Ramos (cell line): ENCODE measurements around the gene VCL.
"Not testable (repeated sequence)": the region's sequence is repeated elsewhere in the genome, so short reads cannot be mapped to it uniquely, and the experiment has no call there.

Experiments
- in situ Hi-C: fragments of 300-500 bp; cut with MboI; formaldehyde crosslinking; loops from one replicate; pipeline ENCODE4 v1.14.3; 2022; ENCODE audit warnings: low sequenced_read_pairs; ENCODE audit not compliant: unreplicated experiment

Gene VCL

DNA sequence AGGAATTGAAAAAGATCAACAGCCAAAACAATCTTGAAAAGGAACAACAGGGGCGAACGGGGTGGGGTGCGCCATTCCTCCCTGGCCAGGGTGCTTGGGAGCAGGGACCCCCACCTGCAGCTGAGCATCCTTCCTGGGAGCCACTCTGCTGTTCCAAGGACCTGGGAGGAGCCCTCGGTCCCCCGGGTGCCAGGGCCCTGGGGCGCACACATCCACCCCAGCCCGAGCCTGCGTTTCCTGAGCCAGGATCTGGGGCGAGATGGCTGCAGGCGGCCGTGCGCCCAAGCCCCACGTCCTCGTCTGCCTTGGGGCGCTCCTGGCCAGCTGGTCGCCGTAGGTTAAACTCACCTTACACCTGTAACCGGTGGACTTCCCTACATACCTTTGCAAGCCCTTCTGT lies 142.1 kb downstream of the VCL start:
- in situ Hi-C loops, result no loop called here

- in situ Hi-C loops, result no loop called here
Observed at GRCh38 chr10:74140553-74140952, 142.6 kb downstream of the VCL start.

GRCh38 chr10:74145133-74145532 lies 147.2 kb downstream of the VCL start:
- in situ Hi-C loops, result no loop called here

GRCh38 chr10:74146980-74147379 lies 149.1 kb downstream of the VCL start:
- in situ Hi-C loops, result not testable (repeated sequence)

DNA sequence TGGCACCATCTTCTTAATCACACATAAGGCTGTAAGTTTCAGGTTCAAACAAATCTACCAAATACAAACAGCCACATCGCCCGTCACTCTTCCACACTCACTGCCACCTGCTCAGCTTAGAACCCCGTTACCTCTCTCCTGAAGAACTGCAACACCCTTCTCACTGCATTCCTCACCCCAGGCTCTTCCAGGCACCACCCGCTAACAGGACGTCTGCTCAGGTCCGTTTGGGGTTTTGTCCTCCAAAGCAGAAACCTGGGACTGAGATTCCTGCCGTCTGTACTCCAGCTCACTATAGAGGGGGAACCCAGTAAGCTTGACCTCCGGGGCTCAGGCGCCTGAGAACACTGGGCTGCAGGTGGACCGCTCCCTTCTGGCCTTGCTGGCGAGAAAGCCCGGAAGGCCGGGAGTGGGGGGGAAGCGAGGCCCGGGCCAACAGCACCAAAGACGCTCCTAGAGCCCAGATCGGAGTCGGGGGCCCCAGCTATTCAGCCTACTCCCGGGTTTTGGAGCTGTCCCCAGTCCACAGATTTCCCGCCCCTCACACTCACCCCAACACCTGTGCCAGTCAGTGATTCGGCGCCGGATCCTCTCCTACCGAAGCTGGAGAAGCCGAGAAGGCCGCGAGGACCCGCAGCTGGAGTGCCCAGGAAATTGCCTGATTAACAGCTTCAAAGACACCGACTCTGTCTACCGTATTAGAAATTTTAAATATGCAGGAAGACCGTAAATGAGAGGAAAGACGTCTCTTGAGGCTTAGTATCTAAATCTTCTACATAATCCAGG lies 152.5 kb downstream of the VCL start, which contains the start of gene AP3M1:
AP3M1 (minus strand) TSS at position 625 of the 786 bp plus-strand sequence. CDS start 12,449 bp downstream, outside the sequence.
- in situ Hi-C loops, result no loop called here

- in situ Hi-C loops, result no loop called here
Observed at GRCh38 chr10:74150990-74151878, 153.3 kb downstream of the VCL start, which contains the start of gene ADK. TSS of gene ADK (plus strand) at chr10:74151221. CDS start at chr10:74151279, 58 bp downstream.

GRCh38 chr10:74151879-74152722 lies 154.2 kb downstream of the VCL start:
- in situ Hi-C loops, result no loop called here

DNA sequence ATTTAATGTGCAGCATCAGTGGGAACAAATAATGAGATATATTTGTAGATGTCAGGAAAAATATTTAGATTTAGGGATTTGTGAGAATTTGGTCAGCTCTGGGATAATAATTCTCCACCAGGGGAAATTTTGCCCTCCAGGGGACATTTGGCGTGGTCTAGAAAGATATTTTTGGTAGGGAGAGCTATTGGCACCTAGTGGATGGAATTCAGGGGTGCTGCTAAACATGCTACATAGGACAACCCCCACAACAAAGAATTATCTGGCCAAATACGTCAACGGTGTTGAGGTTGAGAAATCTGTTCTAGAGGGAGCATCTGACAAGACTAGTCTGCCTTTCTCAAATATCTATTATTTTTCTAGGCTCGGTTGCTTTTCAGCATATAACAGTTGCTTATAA lies 155.2 kb downstream of the VCL start:
- in situ Hi-C loops, result no loop called here

- in situ Hi-C loops, result no loop called here
Observed at GRCh38 chr10:74153676-74154075, 155.8 kb downstream of the VCL start.

- in situ Hi-C loops, result no loop called here
Observed at GRCh38 chr10:74156919-74157289, 159.0 kb downstream of the VCL start.

DNA sequence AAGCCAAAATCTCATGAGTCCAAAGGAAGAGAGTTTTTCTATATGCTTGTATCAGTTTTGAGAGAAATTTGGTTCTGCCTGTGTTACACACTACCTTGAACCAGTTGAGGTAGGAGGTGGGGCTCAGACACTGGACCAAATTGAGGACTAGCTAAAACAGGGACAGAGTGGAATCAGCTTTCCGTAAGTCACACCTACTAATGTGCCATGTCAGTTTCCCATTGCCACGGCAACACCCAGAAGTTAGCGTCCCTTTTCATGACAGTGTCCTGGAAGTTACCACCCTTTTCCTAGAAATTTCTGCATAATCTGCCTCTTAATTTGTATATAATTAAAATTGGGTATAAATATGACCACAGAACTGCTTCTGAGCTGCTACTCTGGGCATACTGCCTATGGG lies 162.1 kb downstream of the VCL start:
- in situ Hi-C loops, result no loop called here

DNA sequence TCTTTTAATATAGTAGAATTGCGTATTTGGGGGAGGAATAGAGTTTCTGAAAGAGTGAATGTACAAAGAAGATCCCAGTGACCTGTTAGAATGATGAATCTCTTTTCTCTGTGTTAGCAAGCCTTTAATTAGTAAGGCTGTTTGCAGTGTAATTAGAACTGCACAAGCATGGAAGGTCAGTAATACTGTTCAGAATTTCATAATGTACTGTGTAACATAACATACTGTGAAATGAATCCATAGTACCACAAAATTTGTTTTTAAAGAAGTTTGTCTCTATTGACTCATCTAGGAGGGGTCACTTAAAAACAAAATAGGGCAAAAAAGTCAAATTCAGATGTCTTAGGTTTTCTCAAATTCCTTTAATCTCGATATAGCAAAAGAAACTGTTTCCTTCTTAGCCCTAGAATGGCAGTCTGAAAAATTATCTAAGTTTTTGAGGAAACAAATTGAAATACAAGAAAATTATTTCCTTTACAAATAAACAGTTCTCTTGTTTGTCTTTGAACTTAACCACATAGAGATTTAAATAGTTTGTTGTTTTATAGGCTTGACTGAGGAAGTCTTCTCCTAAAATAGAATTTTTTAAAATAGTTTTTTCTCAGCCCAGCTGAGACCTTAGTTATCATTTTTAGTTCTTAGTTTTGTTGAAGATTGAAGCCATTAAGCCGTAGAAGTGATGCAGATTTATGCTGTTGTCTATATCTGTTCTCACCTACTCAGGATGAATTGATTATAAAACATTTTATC lies 165.6 kb downstream of the VCL start:
- in situ Hi-C loops, result no loop called here

- in situ Hi-C loops, result no loop called here
Observed at GRCh38 chr10:74164716-74165529, 167.0 kb downstream of the VCL start.

- in situ Hi-C loops, result no loop called here
Observed at GRCh38 chr10:74165530-74165901, 167.6 kb downstream of the VCL start.

DNA sequence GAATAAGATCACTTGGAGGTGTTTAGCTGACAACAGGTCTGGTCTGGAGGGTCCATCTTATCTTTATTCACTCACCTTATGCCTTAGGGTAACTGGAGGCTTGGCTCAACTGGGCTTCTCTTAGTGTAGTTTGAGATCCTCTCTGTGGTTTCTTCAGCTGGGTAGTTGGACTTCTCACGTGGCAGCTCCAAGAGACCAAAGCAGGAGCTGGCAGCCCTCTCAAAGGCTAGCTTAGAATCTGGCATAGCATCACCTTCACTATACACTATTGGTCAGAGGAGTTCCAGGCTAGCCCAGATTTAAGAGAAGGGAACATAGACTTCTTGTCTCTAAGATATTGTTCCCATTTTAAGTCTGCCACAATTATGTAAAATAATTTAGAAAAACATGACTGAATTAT lies 169.5 kb downstream of the VCL start:
- in situ Hi-C loops, result no loop called here
